Large intestine (tissue), 3 donors: Measurements from ENCODE around the gene FDX2. TPM values are rescaled to one million over a fixed set of nuclear protein-coding genes. Genes with fewer than 3 reads are reported as not detected.
A peak's percentile ranks its signal among the peaks of the same experiment; 100 is the strongest.

ENCODE experiments used
- DNase-seq, 2 donors: peaks; one replicate each; pipeline versions ENCODE4 v3.0.0 to v3.0.0-alpha.2; 2013
- H3K27ac ChIP-seq: one replicate; pipeline ENCODE4 v1.5.1; 2013; ENCODE audit warnings: low read length
- H3K27me3 ChIP-seq: 2 replicates; pipeline ENCODE4 v1.6.1; 2013; ENCODE audit warnings: low read length; ENCODE audit not compliant: control insufficient read depth, insufficient read depth
- H3K36me3 ChIP-seq: 2 replicates; pipeline ENCODE4 v1.6.1; 2013; ENCODE audit warnings: low read length; ENCODE audit not compliant: control insufficient read depth, insufficient read depth
- H3K4me1 ChIP-seq: one replicate; pipeline ENCODE4 v1.6.1; 2013; ENCODE audit warnings: low read length; ENCODE audit not compliant: control insufficient read depth, insufficient read depth
- H3K4me3 ChIP-seq: one replicate; pipeline ENCODE4 v1.5.1; 2013; ENCODE audit warnings: low read length
- H3K9me3 ChIP-seq: one replicate; pipeline ENCODE4 v1.6.1; 2013; ENCODE audit warnings: mild to moderate bottlenecking, low read depth, low read length, moderate library complexity; ENCODE audit not compliant: control insufficient read depth
- WGBS: methylation state at CpG from one replicate; pipeline ENCODE4 v1.1.5; 2013; ENCODE audit warnings: low lambda C conversion rate; ENCODE audit not compliant: insufficient coverage; 5-methylcytosine and 5-hydroxymethylcytosine counted together
- polyA plus RNA-seq: library from polyadenylated mRNA; unstranded; fragments of 120-200 nt; gene quantifications from one replicate; pipeline ENCODE4 v1.2.1, GENCODE V29; 2013

The FDX2 gene
- polyA plus RNA-seq, 1 donor: 17.9 TPM

- H3K27ac ChIP-seq: no peak overlapping the region
- H3K36me3 ChIP-seq: peaks cover 1% of the 10 kb centered on the region
- no peak for DNase-seq
- 20% methylated on average over 1 of the region's 14 CpGs for WGBS
- H3K9me3 ChIP-seq: no peaks in the 10 kb centered on the region
- H3K27me3 ChIP-seq: peaks cover 29% of the 10 kb centered on the region
- peaks cover 6% of the 10 kb centered on the region for H3K4me1 ChIP-seq
- no peak overlapping the region for H3K4me3 ChIP-seq
Observed at GRCh38 chr19:10299545-10300458, 16.0 kb downstream of the FDX2 start.

GRCh38 chr19:10295847-10296591 lies 19.8 kb downstream of the FDX2 start:
- no peaks in the 10 kb centered on the region for H3K36me3 ChIP-seq
- peaks cover 24% of the 10 kb centered on the region for H3K4me1 ChIP-seq
- WGBS: no CpG with 5 or more reads among the region's 58 CpGs
- DNase-seq: peak in 1 of 2 donors; percentile 60
- peaks cover 66% of the 10 kb centered on the region for H3K27me3 ChIP-seq
- H3K27ac ChIP-seq: no peak overlapping the region
- H3K4me3 ChIP-seq: peak overlapping the region; percentile 21
- peaks cover 20% of the 10 kb centered on the region for H3K9me3 ChIP-seq

- H3K27me3 ChIP-seq: peaks cover 73% of the 10 kb centered on the region
- no peaks in the 10 kb centered on the region for H3K36me3 ChIP-seq
- peaks cover 30% of the 10 kb centered on the region for H3K4me1 ChIP-seq
- DNase-seq: peak in 1 of 2 donors; percentile 51
- H3K27ac ChIP-seq: no peak overlapping the region
- H3K4me3 ChIP-seq: peak overlapping the region; percentile 21
- peaks cover 23% of the 10 kb centered on the region for H3K9me3 ChIP-seq
- WGBS: no CpG with 5 or more reads among the region's 48 CpGs
Observed at GRCh38 chr19:10295305-10295846, 20.4 kb downstream of the FDX2 start.

GRCh38 chr19:10294368-10294697 lies 21.5 kb downstream of the FDX2 start:
- peak in 1 of 2 donors; percentile 30 for DNase-seq
- no CpG with 5 or more reads among the region's 25 CpGs for WGBS
- Histone ChIP-seq H3K36me3 (no peaks in the 10 kb centered on the region), H3K27me3 (peaks cover 79% of the 10 kb centered on the region), H3K4me1 (peaks cover 35% of the 10 kb centered on the region), H3K4me3 (no peak overlapping the region), H3K9me3 (peaks cover 26% of the 10 kb centered on the region), H3K27ac (no peak overlapping the region)

GRCh38 chr19:10293637-10294367 lies 22.0 kb downstream of the FDX2 start:
- peaks cover 30% of the 10 kb centered on the region for H3K9me3 ChIP-seq
- no peak overlapping the region for H3K4me3 ChIP-seq
- WGBS: no CpG with 5 or more reads among the region's 49 CpGs
- peaks cover 82% of the 10 kb centered on the region for H3K27me3 ChIP-seq
- H3K27ac ChIP-seq: no peak overlapping the region
- H3K36me3 ChIP-seq: no peaks in the 10 kb centered on the region
- peaks cover 41% of the 10 kb centered on the region for H3K4me1 ChIP-seq
- no peak for DNase-seq

- DNase-seq: peak in 1 of 2 donors; percentile 21
- H3K27ac ChIP-seq: no peak overlapping the region
- no peaks in the 10 kb centered on the region for H3K36me3 ChIP-seq
- peaks cover 90% of the 10 kb centered on the region for H3K27me3 ChIP-seq
- peak overlapping the region; percentile 21 for H3K4me3 ChIP-seq
- H3K4me1 ChIP-seq: peaks cover 47% of the 10 kb centered on the region
- WGBS: no CpG with 5 or more reads among the region's 56 CpGs
- H3K9me3 ChIP-seq: peaks cover 30% of the 10 kb centered on the region
Observed at GRCh38 chr19:10292789-10293636, 22.8 kb downstream of the FDX2 start.

GRCh38 chr19:10292206-10292788 lies 23.5 kb downstream of the FDX2 start:
- peak; percentile 73 to 75 for DNase-seq
- Histone ChIP-seq H3K36me3 (no peaks in the 10 kb centered on the region), H3K4me3 (peak overlapping the region; percentile 24), H3K27ac (no peak overlapping the region), H3K9me3 (peaks cover 30% of the 10 kb centered on the region), H3K27me3 (peaks cover 97% of the 10 kb centered on the region), H3K4me1 (peaks cover 54% of the 10 kb centered on the region)
- no CpG with 5 or more reads among the region's 45 CpGs for WGBS

GRCh38 chr19:10291554-10292205 lies 24.1 kb downstream of the FDX2 start:
- H3K9me3 ChIP-seq: peaks cover 30% of the 10 kb centered on the region
- no peaks in the 10 kb centered on the region for H3K36me3 ChIP-seq
- no peak for DNase-seq
- H3K27me3 ChIP-seq: peaks cover 100% of the 10 kb centered on the region
- H3K27ac ChIP-seq: no peak overlapping the region
- H3K4me3 ChIP-seq: peak overlapping the region; percentile 24
- H3K4me1 ChIP-seq: peaks cover 60% of the 10 kb centered on the region
- no CpG with 5 or more reads among the region's 49 CpGs for WGBS
